Uterus (tissue), 2 donors: ENCODE results near the gene LRRC4C.

Experiments
- CTCF ChIP-seq, 4 experiments: fragments of 200-600 bp in 2 of 4; fragments of 450-650 bp in 2 of 4; sonication (generic) in 2 of 4; IDR thresholded peaks; one replicate each; pipeline ENCODE4 v1.5.1; 2016 to 2019; ENCODE audit warnings: antibody characterized with exemption in 4 of 4, mild to moderate bottlenecking in 2 of 4, moderate library complexity in 1 of 4
- POLR2A ChIP-seq, 2 donors: fragments of 450-650 bp; IDR thresholded peaks; one replicate each; pipeline ENCODE4 v1.6.1; 2016; ENCODE audit warnings: antibody characterized with exemption in 2 of 2, mild to moderate bottlenecking in 1 of 2, moderate library complexity in 1 of 2

- TF ChIP-seq CTCF (IDR thresholded peaks at IDR 0.05): no peak
- no peak for TF ChIP-seq POLR2A (IDR thresholded peaks at IDR 0.05)
Measured at GRCh38 chr11:41121600-41121999, 337.9 kb downstream of the LRRC4C start.
